Stimulated activated CD4-positive, alpha-beta T cell treated with anti-CD3 and anti-CD28 coated beads, Interleukin-12 subunit alpha, Interleukin-12 subunit beta, amount 100 ng/mL, for 24 hours (primary cell): ENCODE measurements around the gene LRRC1.

ENCODE experiments used
- DNase-seq, 2 experiments: peaks; one replicate each; pipeline ENCODE4 v3.0.0-alpha.2; 2020; ENCODE audit warnings: low read depth in 2 of 2

The LRRC1 gene

DNA sequence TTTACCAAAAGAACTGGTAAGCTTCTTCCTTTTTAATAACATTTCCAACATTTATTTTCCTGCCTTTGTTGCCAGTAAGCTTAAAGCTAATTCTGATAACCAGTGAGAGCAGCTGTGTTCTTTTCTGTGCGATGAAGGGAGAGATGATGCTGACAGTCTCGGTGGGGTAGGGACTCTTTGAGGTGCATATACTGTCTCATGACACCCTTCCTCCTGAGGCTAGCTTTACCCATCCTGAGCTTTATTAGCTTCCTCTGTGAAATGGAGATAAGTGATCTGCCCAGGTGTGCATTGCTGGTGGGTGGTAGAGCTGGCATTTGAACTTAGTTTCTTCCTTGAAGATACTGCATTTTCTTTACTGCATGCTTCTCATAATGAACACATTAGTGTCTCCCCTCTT lies 92.5 kb downstream of the LRRC1 start:
- no peak for DNase-seq

DNA sequence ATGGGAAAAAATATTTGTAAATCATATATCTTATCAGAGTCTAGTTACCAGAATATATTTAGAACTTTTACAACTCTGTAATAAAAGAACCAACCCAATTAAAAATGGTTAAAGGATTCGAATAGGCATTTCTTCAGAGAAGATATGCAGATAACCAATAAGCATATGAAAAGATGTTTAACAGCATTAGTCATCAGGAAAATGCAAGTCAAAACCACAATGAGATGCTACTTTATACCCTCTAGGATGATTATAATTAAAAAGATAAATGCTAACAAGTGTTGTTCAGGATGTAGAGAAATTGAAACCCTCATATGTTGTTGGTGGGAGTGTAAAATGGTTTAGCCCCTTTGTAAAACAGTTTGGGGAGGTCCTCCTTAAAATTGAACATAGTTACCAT lies 94.1 kb downstream of the LRRC1 start:
- no peak for DNase-seq

DNA sequence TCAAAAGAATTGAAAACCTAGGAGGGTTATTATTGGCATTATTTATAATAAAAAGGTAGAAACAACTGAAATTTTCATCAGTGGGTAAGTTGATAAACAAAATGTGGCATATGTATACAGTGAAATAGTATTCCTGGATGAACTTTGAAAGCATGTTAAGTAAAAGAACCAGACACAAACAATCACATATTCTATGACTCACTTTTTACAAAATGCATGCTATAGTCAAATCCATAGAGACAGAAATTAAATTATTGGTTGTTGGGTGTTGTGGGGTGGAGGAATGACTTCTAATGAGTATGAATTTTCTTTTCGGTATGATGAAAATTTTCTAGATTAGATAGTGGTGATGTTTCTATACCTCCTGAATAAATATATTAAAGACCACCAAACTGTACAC lies 94.6 kb downstream of the LRRC1 start:
- no peak for DNase-seq

DNA sequence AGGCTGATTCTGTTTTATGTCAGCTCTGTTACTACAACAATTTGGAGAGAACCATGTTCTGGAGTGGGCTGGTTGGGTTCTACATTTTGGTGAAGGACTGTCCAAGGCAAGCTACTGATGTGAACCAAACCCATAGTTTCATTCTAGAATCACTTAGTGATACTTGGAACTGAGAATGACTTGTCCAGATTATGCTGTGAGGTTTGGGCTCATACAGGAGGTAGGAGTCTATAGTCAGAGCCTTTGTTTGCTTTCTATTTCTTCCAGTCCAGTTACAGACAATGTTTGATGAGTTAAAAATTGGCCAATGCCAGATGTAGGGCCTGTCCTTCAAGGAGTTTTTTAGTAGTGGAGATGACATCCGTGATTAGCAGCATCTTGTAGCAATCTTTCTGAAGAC lies 97.9 kb downstream of the LRRC1 start:
- DNase-seq, result no peak

DNA sequence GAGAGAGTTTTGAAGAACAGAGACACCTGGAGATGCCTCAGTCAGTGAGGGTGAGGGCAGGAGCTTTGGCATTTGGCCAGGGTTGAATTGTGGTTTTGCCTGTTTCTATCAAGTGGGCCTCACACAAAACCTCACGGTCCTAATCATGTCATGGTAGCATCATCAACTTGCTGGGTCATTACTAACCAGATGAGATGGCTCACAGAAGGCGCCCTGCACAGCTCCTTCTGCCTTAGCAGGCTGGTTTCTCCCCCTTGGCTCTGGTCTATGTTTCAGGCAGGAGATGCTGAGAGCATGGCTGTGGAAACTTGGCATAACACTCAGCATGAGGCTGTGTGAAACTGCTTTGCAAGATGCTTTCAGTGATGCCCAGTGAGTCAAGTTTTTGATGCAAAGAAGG lies 99.3 kb downstream of the LRRC1 start:
- DNase-seq, result peak; percentile 2 to 34

DNA sequence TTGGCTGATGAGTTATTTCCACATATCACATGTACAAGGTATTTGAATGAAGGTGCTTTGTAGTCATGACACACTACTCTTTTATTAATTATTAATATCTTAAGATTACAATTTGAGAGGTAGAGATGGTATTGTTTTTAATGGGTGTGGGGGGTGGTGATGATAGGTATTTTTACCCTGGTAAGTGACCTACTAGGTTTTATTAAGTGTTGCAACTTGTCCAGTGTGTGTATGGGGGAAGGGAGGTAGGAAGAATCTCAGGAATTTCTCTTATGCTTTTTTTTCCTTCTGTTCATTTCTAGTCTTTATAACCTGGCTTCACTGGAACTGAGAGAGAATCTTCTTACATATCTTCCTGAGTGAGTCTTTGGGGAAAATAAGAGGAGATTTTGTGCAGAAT lies 101.4 kb downstream of the LRRC1 start:
- no peak for DNase-seq

DNA sequence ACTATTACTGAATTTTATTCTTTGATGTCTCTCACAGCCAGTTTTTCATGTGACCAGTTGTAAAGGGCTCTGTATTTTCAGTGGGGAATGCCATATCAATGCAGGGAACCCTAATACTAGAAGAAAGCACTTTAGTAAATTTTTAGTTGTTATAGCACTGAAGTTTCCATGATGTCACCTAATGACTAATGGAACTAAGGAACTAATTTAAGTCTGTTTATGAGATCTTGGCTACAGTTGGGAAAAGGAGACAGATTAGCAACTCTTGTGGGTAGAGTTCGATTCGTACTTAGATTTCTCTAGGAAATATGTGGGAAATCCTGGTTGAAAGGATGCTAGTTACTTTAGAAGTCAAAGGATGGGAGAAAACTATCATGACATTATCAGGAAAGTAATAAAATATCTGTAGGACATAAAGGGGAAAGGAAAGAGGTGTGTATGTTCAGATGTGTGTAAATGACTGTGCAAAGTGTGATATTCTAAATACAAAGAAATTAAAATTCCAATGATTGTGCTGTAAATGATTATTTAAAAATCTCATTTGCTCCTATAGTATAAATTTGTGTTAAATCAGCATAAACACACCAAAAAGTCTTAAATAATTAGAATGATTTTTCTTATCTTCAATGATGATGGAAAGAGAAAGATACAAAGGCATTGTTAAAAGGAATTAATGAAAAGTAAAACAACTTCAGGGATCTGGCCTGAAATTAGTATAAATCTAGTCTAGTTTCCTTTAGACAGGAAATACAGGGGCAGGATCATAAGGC lies 103.4 kb downstream of the LRRC1 start:
- no peak for DNase-seq

DNA sequence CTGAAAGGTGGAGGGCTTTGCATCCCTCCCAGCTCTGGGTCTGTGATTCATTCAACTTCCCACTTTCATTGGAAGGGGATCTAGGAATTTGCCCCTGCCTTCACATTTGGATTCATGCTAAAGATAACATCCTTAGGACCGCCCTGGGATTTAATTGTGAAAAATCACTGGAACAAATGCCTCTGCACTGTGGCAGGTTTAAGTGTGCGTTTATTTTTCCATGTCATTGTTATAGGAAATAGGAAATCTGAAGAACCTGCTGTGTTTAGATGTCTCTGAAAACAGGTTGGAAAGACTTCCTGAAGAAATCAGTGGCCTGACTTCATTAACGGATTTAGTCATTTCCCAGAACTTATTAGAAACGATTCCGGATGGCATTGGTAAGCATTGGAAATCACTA lies 104.7 kb downstream of the LRRC1 start:
- DNase-seq, result no peak

DNA sequence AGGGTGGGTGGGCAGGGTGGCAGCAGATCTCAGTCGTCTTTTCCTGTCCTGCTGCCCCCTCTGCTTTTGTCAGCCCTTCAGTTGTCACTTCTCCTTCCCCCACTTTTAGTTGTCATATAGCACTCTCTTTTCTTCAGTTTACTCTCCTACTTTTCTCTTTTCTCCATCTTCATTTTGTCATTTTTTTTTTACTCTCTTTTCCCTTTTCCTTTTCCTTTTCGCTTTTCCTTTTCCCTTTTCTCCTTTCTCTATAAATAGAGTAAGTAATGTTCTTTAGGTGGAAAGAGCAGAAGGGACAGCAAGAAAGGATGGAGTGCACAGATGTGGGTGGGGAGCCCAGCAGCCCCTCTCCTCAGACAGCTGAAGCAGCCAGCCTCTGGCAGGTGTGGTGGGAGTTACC lies 108.6 kb downstream of the LRRC1 start:
- DNase-seq, result no peak

DNA sequence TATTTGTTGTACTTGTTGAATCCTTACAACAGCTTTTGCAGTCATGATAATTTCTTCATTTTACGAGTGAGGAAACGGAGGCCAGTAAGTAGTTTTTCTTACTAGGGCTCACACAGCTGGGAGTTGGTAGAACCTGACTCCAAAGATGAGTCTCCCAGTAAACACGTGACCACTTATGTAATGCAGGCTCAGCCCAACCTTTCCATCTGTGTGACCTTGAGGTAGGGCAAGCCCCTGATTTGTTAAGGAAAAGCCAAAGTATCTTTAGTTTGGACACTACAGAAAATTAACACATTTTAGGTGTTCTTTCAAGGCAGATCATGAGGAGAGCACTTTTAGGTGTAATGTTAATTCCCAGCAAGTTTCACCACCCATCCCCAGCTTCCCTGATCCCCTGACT lies 111.3 kb downstream of the LRRC1 start:
- DNase-seq, result no peak

DNA sequence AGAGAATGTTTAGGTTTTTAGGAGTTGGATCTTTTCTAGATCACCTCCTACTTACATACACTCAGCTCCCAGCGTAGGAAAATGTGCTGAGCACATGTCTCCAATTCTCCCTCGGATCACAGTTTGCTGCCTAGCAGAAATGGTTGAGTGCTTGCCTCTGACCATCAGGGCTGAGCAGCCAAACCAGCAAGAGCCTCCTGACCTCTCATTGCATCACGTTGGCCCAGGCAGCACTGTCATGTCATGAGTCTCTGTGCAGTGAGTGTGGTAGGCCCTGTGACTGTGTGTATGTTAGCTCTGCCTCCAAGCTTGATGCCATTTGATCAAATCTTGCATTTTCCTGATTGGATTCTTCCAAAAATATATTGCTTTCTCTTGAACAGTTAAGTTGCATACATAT lies 112.0 kb downstream of the LRRC1 start:
- DNase-seq, result no peak

DNA sequence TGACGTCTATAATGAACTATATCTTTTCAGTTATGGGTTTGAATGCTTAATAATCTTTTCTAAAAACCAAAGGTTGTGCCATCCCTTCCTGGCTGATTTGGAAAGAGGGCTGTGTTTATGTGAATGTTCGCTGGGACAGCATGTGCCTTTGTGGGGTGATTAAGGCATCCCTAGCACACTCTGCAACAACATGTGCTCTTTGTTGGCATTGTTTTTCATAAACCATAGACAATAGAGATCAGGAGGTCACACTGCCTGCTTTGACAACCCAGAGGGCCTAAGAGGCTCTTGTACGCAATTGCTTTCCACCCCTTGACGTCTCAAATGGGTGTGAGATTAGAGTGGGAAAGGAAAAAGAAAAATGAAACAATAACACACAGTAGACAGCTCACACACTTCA lies 116.0 kb downstream of the LRRC1 start:
- DNase-seq, result no peak

DNA sequence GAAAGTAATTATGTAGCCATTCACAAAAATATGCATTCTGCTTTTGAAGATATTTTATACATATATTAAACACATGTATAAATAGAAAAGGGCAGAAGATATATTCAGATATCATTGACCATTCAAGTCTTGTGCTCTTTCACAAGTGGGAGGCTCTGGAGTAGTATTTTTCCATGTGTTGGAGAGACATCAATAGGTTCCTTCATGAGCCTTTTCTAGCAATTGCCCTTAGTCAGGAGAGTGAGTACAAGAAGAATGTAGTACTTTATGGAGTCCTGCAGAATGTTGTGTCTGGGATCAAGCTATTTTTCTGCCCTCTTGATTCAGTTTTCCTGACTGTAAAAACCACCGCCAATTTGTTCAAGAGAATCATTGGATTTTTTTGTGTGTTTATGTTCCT lies 117.9 kb downstream of the LRRC1 start:
- DNase-seq, result no peak

DNA sequence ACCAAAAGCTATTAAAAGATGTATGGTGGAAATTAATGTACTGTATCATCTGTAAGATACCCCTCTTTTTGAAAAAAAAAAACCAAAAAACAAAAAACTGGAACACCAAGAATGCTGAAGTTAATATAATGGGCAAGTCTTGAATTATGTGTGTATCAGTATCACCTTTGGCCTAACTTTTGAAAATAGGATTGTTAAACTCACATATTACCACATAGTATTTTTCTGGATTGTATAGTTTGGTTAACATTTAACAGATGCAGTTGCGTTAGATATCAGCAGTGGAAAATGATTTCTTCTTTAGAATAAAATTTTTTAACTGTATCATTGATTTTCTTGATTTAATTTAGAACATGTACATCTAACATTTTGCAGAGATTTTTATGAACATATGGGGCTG lies 118.5 kb downstream of the LRRC1 start:
- DNase-seq, result no peak

DNA sequence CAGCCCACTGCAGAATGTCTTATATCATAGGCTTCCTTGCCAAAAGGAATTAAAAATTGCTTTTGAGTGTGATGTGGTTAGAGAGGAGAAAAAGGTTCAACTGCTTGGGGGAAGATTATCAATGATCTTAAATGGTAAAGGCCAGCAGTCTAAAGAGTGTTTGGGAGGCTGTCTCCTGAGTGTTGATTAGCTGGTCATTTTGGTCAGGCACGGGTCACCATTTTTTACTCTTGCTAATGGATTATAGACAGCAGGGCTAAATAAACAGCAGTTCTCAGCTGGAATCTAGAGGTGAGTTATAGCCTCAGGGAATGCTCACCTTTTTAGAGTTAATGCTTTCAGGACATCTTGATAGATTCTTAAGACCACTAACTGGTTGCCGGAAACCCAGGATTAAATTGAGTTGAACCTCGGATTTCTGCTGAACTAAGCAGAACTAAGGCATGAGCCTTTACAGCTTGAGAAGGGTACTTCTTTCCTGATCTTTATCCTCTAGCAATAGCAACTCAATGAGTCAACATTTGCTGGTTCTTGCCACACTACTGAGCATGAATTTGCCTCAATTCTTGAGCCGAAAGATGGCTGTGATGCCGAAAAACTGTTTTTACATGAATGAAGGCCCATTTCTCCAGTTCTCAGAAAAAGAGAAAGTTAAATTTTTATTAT lies 120.4 kb downstream of the LRRC1 start:
- DNase-seq, result no peak

DNA sequence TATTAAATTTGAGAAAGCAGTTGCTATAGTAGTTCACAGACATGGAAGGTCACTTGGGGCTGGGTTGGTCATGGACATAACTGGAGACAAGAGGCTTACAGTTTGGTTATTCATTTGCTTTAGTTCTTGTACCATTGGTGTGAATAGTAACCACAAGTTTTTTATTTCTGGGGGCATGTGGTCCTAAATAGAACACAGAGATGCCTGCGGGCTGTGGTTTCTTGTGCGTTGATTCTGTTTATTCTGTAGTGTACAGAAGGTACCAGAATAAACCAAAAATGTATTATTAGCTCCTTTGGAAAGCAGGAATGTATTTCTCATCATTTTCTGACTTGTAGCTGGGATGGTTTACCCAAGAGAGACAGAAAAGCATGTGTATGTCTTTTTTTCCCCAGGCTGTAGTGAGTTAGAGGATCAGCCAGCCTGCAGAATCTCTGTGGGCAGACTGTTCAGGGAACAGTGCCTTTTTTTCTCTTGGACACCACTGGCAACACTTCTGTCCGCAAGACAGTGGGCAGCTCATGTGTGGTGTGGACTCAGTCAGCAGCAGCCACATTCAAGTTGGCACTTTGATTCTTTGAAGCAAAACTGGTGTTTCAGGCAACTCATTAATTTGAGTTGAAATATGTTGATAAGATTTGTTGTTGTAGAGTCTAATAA lies 122.1 kb downstream of the LRRC1 start:
- DNase-seq, result no peak

DNA sequence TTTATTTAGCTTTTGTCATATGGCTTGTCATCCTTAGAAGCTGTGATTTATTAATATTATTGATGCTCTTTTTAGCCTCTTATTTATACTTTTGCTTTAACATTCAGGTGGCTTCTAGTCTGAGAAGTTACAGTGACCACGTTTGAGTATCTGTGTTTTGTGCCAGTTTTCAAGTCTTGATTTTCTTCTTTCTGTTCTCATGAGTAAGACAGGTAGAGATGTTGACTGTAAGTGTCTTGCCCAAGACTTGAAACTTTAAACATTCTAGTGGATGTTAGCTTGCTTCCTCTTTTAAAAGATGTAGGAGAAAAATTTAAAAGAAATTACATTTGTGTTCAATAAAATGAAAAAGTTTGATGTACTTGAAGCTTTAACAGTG lies 122.6 kb downstream of the LRRC1 start:
- DNase-seq, result no peak

DNA sequence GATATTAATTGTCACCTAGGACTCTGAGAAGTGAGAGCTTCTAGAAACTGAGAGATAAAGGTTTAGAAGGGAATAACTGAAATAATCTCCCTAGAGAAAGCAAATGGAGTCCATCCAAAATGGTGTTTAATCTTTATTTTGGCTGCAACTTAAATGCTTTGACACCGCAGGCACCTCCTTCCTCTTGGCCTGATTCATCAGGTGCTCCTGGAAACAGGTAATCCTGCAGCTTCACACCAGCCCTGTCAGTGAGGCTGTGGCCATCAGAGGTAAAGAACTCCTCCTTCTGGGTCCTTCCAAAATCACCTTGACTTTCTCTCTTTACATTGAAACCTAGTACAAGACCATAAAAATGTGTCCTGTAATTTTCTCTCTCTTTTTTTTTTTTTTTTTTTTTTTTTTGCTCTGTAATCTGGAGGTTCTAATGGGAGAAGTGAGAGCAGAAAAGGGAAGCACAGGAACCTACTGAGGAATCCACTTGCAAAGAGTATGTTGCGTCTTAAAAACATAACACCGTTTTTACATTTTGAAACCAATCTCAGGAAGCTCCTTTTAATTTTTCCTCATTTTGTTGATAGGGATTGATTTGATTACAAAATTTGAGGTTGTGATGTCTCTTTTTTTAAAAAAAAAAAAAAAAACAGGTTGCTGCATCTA lies 124.2 kb downstream of the LRRC1 start:
- no peak for DNase-seq

DNA sequence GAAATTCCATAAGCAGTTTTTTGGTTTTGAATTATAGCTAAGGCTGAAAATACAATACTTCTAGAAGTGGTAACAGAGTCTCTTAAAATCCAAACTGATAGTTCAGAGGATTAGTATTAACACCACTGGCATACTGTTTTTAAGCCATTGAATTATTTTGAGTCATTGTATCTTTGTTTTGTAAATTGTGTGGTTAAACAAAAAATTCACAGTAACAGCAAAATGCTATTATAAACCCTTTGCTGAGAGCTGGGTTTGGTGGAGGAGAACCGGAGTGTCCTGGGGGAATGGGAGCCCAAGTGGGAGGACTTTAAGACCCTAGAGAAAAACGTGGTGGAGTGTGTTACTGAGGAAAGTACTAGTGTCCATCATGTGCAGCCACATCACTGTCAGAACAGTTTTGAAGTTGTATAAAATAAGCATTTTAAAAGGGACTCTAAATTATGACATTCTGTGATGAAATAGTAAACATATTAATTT lies 125.1 kb downstream of the LRRC1 start:
- no peak for DNase-seq

DNA sequence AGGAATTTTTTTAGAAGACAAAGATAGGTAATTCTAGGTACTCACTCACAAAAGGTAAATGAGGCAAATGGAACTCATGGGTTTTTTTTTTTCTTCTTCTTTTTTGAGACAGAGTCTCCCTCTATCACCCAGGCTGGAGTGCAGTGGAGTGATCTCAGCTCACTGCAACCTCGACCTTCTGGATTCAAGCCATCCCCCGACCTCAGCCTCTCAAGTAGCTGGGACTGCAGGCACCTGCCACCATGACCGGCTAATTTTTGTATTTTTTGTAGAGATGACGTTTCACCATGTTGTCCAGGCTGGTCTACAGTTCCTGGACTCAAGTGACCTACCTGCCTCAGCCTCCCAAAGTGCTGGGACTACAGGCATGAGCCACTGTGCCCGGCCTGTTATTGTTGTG lies 126.1 kb downstream of the LRRC1 start:
- no peak for DNase-seq

DNA sequence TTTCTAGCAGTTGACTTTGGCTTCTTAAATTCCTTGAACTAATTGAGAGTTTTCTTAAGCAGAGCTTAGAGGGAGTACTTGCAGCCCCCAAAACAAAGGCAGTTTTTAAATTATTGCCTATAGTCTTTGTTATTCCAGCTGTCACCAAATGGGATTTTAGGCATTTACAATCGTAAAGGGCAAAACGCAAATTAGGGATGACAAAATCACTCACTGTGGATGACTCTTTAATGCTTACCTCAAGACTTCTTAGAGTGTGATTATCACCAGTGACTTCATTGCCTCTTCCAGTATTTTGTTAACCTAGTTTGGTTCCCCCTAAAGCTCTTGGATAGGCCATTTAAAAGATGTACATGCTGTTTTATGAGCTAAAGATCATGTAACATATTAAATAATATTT lies 126.8 kb downstream of the LRRC1 start:
- DNase-seq, result no peak

DNA sequence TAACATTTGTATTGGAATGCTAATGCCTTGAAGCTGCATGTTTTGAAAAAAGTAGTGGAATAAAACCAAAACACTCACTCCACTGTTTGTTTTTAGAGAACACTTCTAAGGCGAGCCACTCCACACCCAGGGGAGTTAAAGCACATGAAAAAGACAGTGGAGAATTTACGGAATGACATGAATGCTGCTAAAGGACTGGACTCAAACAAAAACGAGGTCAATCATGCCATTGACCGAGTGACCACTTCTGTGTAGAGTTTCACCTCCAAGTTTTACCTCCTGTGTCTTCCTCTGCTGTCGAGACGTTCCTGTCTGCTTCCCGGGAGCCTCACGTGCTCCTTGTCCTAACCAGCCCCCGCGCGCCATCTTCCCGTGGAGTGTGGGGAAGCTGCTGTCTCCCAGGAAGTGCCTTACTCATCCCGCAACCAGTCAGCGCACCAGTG lies 127.8 kb downstream of the LRRC1 start:
- DNase-seq, result no peak

DNA sequence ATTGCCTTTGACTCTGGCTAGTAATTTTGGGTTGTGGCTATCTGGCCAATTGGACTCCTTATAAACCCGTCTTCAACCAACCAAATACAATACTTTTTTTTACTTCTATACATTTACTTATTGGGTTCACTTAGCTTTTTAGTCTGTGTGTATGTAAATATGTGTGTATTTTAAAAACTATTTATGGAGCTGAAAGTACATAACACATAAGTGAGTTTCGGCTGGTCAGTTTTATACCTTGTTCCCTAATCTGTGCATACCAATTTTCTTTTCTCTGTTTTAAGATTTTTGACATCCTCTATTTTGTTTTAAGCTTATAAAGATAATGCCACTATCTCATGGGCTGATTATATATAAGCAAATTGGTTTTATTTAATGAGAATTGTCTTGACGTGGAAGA lies 129.5 kb downstream of the LRRC1 start:
- no peak for DNase-seq
